ENCODE results near the gene DDR2.

Gene DDR2

GRCh38 chr1:162697140-162697895 is 65.1 kb downstream of the DDR2 start:
- no peak for DNase-seq (ENCODE audit: low read depth in 2 of 2)

DNA sequence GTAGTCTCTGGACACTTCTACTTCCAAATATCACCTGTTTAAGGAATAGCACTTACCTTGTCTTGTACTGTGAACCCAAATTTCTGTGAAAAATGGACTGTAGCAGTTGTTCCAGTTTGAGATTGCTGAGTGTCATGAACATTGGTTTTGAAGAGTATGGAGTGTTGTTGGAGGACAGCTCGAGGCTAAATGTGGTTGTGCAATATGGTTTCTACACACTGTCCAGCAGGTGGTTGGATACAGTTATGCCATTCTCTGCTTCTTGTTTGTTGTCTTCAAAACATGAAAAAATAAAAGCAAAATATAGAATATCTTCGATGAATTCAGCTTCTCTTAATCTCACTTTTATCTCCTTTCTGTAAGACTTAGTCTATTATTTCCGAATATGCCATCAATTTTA is 67.1 kb downstream of the DDR2 start:
- DNase-seq (ENCODE audit: low read depth in 2 of 2), result no peak

GRCh38 chr1:162700131-162700530 is 67.9 kb downstream of the DDR2 start:
- DNase-seq (ENCODE audit: low read depth in 2 of 2), result no peak

GRCh38 chr1:162701286-162701685 is 69.0 kb downstream of the DDR2 start:
- DNase-seq (ENCODE audit: low read depth in 2 of 2), result no peak

DNA sequence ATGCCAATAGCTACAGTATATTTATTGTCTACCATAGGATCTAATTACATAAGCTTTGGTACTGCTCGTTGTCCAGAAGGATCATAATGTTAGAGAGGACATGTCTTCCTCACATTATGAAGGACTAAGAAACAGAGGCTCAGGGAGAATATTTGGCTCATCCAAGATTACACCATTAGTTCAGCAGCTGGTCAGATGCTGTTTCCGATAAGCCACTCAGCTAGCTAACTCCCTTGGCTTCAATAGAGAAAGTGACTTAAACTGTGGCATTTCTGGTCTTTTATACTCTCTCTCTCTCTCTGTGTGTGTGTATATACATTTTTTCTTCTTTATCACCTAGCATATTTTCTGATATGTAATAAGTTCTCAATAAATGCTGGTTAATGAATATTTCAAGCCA is 70.4 kb downstream of the DDR2 start:
- no peak for DNase-seq (ENCODE audit: low read depth in 2 of 2)

DNA sequence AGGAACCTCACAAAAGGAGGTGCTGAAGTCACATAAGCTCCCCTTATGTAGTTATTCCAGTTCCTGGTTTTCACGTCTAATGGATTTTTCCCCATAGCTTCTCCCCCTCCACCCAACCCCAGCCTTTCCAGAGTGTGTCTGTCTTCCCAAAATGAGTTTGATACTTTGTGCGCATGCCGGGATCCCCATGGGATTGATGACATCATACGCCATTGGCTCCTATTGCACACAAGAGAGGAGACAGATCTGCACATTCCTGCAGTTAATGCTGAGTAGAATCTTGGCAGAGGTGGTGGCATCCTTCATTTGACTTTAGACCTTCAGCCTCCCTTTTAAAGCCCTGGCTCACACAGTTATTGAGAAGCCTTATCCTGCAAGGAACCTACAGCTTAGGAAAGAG is 71.4 kb downstream of the DDR2 start:
- no peak for DNase-seq (ENCODE audit: low read depth in 2 of 2)

DNA sequence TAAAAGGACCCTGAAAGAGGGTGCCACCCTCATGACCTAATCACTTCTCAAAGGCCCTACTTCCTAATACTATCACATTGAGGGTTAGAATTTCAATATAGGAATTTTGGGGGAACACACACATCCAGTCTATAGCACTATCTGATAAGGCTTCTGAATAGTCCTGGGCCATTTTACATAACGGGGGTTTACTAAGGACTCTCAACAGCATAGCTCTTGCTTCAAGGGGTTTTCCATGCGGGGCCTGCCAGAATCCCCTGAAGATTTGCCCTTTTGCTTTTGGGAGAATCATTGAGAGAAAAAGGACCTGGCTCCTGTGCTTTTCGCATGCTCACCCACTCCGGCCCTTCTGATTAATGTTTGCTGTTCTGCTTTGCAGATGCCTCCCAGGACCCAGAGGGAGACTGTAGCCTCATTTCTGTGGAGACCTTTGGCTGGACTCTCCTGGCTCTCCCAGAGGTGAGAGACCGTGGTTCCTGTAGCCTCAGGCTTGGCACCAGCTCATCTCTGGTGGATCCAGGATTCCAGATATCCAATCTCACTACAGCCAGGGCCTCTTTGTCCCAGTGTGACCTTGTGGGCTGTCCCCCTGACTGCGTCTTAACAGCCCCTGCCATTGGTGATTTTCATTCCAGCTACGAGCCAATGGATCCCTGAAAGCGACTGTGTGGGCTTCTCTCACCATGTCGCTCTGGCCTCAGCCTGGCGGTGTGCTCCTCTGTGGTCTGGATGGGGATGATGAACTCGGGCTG is 72.6 kb downstream of the DDR2 start:
- DNase-seq (ENCODE audit: low read depth in 2 of 2), result no peak

- DNase-seq (ENCODE audit: low read depth in 2 of 2), result no peak
Observed at GRCh38 chr1:162706003-162706402, 73.7 kb downstream of the DDR2 start.

DNA sequence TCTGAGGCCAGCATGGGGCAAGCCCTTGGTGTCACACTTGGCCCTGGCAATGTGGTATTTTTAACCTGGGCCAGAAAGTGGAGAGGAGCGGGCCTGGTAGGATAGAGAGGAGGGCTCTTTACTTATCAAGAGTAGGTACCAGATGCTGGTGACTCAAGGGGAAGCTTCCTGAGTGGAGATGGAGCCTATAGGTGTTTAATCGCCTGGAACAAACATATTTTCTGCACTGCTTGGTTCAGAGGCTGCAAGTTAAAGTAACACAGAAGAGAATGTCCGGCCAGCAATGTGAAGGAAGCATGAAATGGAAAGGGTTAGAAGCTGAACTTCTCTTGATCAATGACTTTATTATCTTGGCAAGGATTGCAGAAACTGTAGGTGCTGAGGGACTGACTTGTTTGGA is 74.3 kb downstream of the DDR2 start:
- DNase-seq (ENCODE audit: low read depth in 2 of 2), result no peak

GRCh38 chr1:162708286-162708685 is 76.0 kb downstream of the DDR2 start:
- no peak for DNase-seq (ENCODE audit: low read depth in 2 of 2)

DNA sequence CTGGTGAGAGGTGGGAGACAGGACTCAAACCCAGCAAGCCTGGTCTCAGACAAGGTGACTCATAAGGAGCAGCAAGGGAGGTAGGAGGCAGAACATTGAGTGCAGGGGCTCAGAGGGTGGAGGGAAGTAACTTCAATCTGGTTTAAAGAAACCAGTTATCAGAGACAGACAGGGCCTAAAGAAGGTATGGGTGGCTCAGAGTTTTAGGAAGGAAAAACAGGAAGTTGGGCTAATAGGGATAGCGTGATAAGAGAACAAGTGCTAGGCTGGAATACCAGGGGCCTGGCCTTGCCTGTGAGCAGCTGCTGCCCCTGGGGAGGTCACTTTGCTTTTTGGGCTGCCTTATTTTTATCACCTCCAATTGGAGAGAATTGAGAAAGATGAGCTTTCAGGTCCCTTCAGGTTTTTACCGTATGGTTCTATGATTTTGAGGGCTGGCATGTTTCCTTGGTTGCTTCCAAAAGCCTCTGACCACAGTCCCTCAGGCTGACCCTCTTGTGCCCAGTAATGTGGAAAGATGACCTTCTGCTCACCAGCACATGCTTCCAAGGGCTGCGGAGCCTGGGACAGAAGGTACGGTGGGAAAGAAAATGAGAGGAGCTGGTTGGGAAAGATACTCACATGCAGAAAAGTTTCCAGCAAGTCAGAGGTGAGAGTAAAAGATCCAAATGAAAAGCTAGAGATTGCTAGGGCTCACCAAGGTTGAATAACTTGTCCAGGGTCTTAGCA is 77.0 kb downstream of the DDR2 start:
- no peak for DNase-seq (ENCODE audit: low read depth in 2 of 2)

DNA sequence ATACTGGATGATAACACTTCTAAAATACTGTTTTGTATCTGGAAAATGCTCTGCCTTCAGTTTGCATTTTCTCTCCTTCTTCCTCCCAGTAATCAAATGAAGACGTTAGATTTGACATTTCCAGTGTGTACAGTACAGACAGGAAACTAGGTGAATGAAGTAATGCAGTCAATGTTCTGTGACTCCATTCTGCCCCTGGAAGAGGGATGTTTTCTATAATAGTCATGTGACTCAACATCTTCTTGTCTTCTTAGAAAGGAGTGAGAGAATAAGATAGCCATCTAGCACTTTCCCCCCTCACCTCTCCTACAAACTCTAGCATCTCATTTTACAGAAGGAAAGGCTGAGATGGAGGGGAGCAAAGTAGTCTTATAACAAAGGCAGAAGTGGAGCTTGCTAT is 77.6 kb downstream of the DDR2 start:
- DNase-seq (ENCODE audit: low read depth in 2 of 2), result no peak

GRCh38 chr1:162710345-162710744 is 78.1 kb downstream of the DDR2 start:
- no peak for DNase-seq (ENCODE audit: low read depth in 2 of 2)

DNA sequence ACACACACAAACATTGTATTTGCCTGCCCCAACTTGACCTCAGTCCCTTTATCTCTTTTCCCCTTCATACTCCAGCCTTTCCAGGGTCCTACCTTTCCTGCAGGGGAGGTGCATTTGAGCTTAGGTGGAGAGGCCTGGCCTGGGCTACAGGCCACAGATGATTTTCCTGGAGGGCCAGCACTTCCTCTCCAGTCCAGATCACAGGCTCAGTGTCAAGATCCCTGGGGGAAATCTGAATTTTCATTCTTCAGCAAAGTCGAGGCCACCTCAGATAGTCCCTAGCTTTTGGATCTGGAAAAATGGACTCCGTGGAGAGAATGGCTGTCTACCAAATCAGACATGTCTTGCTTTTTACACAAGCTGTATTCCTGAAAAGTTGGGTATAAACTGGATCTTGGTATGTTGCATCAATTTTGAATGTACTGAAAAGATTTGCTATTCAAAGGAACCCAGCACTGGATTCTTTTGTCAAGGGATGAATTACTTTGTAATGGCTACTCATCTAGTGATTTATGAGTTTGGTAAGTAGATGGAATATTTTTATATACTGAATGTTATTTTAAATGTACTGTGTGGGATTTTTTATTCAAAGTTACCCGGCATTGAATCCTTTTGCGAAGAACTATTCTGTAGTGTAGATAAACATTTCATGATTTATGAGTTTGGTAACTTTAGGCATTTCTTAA is 78.7 kb downstream of the DDR2 start:
- no peak for DNase-seq (ENCODE audit: low read depth in 2 of 2)

- no peak for DNase-seq (ENCODE audit: low read depth in 2 of 2)
Observed at GRCh38 chr1:162712317-162713029, 80.2 kb downstream of the DDR2 start.

GRCh38 chr1:162716123-162716522 is 83.9 kb downstream of the DDR2 start:
- no peak for DNase-seq (ENCODE audit: low read depth in 2 of 2)

GRCh38 chr1:162716552-162716951 is 84.3 kb downstream of the DDR2 start:
- DNase-seq (ENCODE audit: low read depth in 2 of 2), result no peak

DNA sequence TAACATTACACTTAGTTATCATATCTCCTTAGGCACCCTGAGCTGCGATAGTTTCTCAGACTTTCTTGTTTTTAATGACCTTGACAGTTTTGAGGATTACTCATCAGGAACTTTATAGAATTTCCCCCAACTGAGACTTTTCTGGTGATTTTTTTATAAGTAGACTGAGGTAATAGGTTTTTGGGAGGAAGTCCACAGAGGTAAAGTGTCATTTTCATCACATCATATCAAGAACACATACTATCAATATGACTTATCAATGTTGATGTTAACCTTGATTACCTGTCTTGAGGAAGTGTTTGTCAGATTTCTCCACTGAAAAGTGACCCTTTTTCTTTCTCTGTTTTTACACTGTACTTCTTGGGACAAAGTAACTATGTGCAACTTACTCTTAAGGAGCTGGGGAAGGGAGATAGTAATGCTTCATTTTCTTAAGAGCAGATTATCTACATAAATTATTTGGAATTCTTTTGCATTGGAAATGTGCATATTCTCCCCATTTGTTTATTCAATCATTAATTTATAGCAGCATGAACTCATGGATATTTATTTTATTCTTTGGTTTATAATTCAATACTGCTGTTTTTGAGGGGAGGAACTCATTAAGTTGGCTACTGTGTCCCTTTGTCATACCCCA is 85.4 kb downstream of the DDR2 start:
- no peak for DNase-seq (ENCODE audit: low read depth in 2 of 2)

GRCh38 chr1:162719678-162720077 is 87.4 kb downstream of the DDR2 start:
- DNase-seq (ENCODE audit: low read depth in 2 of 2), result no peak

DNA sequence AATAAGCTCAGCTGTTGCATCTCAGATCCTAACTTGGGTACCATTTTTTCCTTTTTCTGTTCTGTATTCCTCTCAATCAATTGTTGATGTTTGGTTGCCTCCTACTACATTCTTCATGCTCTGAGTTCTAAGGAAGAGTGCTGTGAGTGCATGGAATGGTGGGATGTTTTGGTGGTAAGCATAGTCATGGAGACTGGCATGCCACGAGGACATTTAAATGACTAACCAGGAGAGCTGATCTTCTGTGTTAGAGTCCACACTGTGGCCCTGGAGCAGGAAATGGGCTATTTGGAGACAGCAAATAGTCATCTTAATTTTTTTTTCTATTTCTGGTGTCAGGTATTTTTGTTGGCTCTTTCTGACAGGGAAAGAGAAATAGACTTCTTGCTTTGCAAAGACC is 88.7 kb downstream of the DDR2 start:
- DNase-seq (ENCODE audit: low read depth in 2 of 2), result no peak

GRCh38 chr1:162721471-162721870 is 89.2 kb downstream of the DDR2 start:
- DNase-seq (ENCODE audit: low read depth in 2 of 2), result no peak
